Retinal pigment epithelial cell (primary cell): ENCODE data around the gene AGAP3.

ENCODE experiments used
- DNase-seq: peaks from one replicate; pipeline ENCODE4 v3.0.0-alpha.2; 2010; ENCODE audit warnings: low read depth
- H3K4me3 ChIP-seq: 2 replicates; pipeline ENCODE4 v1.5.1; 2011; ENCODE audit warnings: mild to moderate bottlenecking, low read length, control low read depth, moderate library complexity
- CTCF ChIP-seq: conservative IDR thresholded peaks from 2 replicates; pipeline ENCODE4 v1.5.1; 2011; ENCODE audit warnings: low read depth, low read length, control low read depth, inconsistent platforms

AGAP3 gene

GRCh38 chr7:151075662-151075971, 10.7 kb upstream of the AGAP3 start:
- TF ChIP-seq CTCF: no peak
- DNase-seq: no peak
- H3K4me3 ChIP-seq: no peak overlapping the region

GRCh38 chr7:151075978-151076426, 10.3 kb upstream of the AGAP3 start:
- H3K4me3 ChIP-seq: no peak overlapping the region
- no peak for DNase-seq
- TF ChIP-seq CTCF: no peak

- TF ChIP-seq CTCF: peak; percentile 55
- DNase-seq: no peak
- H3K4me3 ChIP-seq: no peak overlapping the region
These were observed 9.2 kb upstream of the AGAP3 start for GRCh38 chr7:151076863-151077704.

GRCh38 chr7:151077705-151078232, 8.5 kb upstream of the AGAP3 start:
- no peak for TF ChIP-seq CTCF
- H3K4me3 ChIP-seq: no peak overlapping the region
- no peak for DNase-seq

GRCh38 chr7:151078233-151079040, 7.8 kb upstream of the AGAP3 start:
- DNase-seq: no peak
- no peak overlapping the region for H3K4me3 ChIP-seq
- TF ChIP-seq CTCF: no peak

GRCh38 chr7:151079199-151079910, 6.9 kb upstream of the AGAP3 start:
- no peak for DNase-seq
- H3K4me3 ChIP-seq: peak overlapping the region; percentile 73
- TF ChIP-seq CTCF: no peak
